ENCODE data around the gene RBFOX2.

Gene RBFOX2

GRCh38 chr22:35971456-35972119 lies 57.0 kb downstream of the RBFOX2 start:
- peak; percentile 72 for DNase-seq
- Histone ChIP-seq H3K9me3 (no peaks in the 10 kb centered on the region), H3K36me3 (peaks cover 7% of the 10 kb centered on the region), H3K4me3 (ENCODE audit: low read depth, low read length) (peak overlapping the region; percentile 18), H3K4me1 (peaks cover 38% of the 10 kb centered on the region), H3K27me3 (no peaks in the 10 kb centered on the region)
- TF ChIP-seq, protein P1, sequence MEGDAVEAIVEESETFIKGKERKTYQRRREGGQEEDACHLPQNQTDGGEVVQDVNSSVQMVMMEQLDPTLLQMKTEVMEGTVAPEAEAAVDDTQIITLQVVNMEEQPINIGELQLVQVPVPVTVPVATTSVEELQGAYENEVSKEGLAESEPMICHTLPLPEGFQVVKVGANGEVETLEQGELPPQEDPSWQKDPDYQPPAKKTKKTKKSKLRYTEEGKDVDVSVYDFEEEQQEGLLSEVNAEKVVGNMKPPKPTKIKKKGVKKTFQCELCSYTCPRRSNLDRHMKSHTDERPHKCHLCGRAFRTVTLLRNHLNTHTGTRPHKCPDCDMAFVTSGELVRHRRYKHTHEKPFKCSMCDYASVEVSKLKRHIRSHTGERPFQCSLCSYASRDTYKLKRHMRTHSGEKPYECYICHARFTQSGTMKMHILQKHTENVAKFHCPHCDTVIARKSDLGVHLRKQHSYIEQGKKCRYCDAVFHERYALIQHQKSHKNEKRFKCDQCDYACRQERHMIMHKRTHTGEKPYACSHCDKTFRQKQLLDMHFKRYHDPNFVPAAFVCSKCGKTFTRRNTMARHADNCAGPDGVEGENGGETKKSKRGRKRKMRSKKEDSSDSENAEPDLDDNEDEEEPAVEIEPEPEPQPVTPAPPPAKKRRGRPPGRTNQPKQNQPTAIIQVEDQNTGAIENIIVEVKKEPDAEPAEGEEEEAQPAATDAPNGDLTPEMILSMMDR (IDR thresholded peaks at IDR 0.05; ENCODE audit: low read depth, low read length), result no peak

- DNase-seq, result no peak
- Histone ChIP-seq H3K27me3 (no peaks in the 10 kb centered on the region), H3K4me1 (peaks cover 42% of the 10 kb centered on the region), H3K4me3 (ENCODE audit: low read depth, low read length) (peak overlapping the region; percentile 18), H3K9me3 (no peaks in the 10 kb centered on the region), H3K36me3 (peaks cover 7% of the 10 kb centered on the region)
- TF ChIP-seq, protein P1 (IDR thresholded peaks at IDR 0.05; ENCODE audit: low read depth, low read length), result no peak
These were observed 57.8 kb downstream of the RBFOX2 start for GRCh38 chr22:35970616-35971455.

GRCh38 chr22:35967046-35967397 lies 61.6 kb downstream of the RBFOX2 start:
- H3K4me3 ChIP-seq (ENCODE audit: low read depth, low read length), result no peak overlapping the region
- no peaks in the 10 kb centered on the region for H3K9me3 ChIP-seq
- peaks cover 38% of the 10 kb centered on the region for H3K4me1 ChIP-seq
- TF ChIP-seq, protein P1 (IDR thresholded peaks at IDR 0.05; ENCODE audit: low read depth, low read length), result no peak
- H3K36me3 ChIP-seq, result peaks cover 7% of the 10 kb centered on the region
- DNase-seq, result no peak
- no peaks in the 10 kb centered on the region for H3K27me3 ChIP-seq

- Histone ChIP-seq H3K36me3 (peaks cover 7% of the 10 kb centered on the region), H3K4me1 (peaks cover 41% of the 10 kb centered on the region)
- DNase-seq, result no peak
These were observed 62.1 kb downstream of the RBFOX2 start for GRCh38 chr22:35966314-35967045.

GRCh38 chr22:35963237-35963810 lies 65.3 kb downstream of the RBFOX2 start:
- peaks cover 53% of the 10 kb centered on the region for H3K4me1 ChIP-seq
- no peaks in the 10 kb centered on the region for H3K9me3 ChIP-seq
- no peak for DNase-seq
- H3K36me3 ChIP-seq, result peaks cover 3% of the 10 kb centered on the region; the same call in 1 of the 2 replicates
- no peak overlapping the region for H3K4me3 ChIP-seq (ENCODE audit: low read depth, low read length)
- H3K27me3 ChIP-seq, result no peaks in the 10 kb centered on the region
- TF ChIP-seq, protein P1 (IDR thresholded peaks at IDR 0.05; ENCODE audit: low read depth, low read length), result no peak

More at GRCh38 chr22:35966314-35967045, 62.1 kb downstream of the RBFOX2 start:
- Histone ChIP-seq H3K27me3 (no peaks in the 10 kb centered on the region), H3K4me3 (ENCODE audit: low read depth, low read length) (no peak overlapping the region), H3K9me3 (no peaks in the 10 kb centered on the region)
- TF ChIP-seq, protein P1 (IDR thresholded peaks at IDR 0.05; ENCODE audit: low read depth, low read length), result no peak

Measured in BE2C (cell line).